ENCODE results near the gene SPAG16. TPM values are rescaled to one million over a fixed set of nuclear protein-coding genes. Genes with fewer than 3 reads are reported as not detected.

SPAG16 gene
- total and polyA plus RNA-seq, 2 of the 13 experiments (the other 11 are each of a cell fraction or from before 2014, with no cell fraction given): 9.6 to 26.5 TPM

DNA sequence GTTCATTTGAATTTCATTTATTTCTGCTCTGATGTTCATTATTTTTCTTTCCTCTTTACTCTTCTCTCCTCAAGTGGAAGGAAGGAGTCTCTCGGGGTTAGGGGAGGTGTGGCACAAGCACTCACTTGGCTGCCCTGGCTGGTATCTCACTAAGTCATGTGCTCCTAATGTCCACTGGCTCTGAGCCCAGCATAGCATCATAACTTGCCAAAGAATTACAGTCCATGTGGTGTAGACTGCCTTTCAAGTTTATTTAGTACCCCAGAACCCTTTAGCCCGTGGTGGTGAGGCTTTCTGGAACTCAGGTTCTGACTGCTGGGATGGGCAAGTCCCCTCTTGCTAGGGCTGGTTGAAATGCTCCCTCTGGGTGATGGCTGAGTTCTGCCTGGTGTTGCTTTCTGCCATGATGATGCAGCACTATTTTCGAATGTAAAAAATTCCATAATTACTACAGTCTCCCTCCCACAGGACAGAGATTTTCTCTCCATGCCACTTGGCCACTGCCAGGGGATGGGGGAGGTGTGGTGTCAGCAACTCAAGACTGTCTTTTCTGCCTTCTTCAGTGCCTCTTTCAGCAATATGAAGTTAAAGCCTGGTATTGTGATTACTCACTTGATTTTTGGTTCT, 22.2 kb downstream of the SPAG16 start:
- H3K79me2 ChIP-seq (ENCODE audit: insufficient read depth, low read length): no peaks in the 10 kb centered on the region
- in situ Hi-C loops (cut with HindIII; ENCODE audit: extremely low pct_ligation_motif_present, low pct_unique_long_range_greater_than_20kb) (no loop called here), intact Hi-C loops (cut with micrococcal nuclease; ENCODE audit: unreplicated experiment) (no loop called here)
- WGBS (ENCODE audit: low lambda C conversion rate): 100% methylated on average over 2 of the region's 3 CpGs
- H3K27me3 ChIP-seq (ENCODE audit: control insufficient read depth in 1 of 2, insufficient read depth in 2 of 2, low read length in 2 of 2): no peaks in the 10 kb centered on the region
- no peaks in the 10 kb centered on the region for H3K4me1 ChIP-seq (ENCODE audit: insufficient read depth, low read length)
- H3K9ac ChIP-seq (ENCODE audit: insufficient read depth, low read depth, low read length): no peak overlapping the region
- ChIA-PET CTCF (ENCODE audit: low intra/inter-chr PET ratio, low total read pairs) (no interaction called here), POLR2A (no interaction called here)
- FAIRE-seq (no peak), ATAC-seq (no peak), DNase-seq (ENCODE audit: low spot score) (no peak)
- no peak overlapping the region for H3K4me3 ChIP-seq (replicated peaks in 1 of 3; ENCODE audit: insufficient read depth in 1 of 3, low read depth in 2 of 3, low read length in 3 of 3)
- BruUV-seq (replicated peaks): no TSS peak
- H3K9me3 ChIP-seq (ENCODE audit: low read length): peaks cover 20% of the 10 kb centered on the region
- TF ChIP-seq IKZF4 (CRISPR knock-in tag; IDR thresholded peaks at IDR 0.05; ENCODE audit: borderline replicate concordance, low read depth, not compliant biosample characterization): no peak
- no peak for TF ChIP-seq ZNF367 (CRISPR knock-in tag; IDR thresholded peaks at IDR 0.05; ENCODE audit: borderline replicate concordance)
- TF ChIP-seq ZNF296 (CRISPR knock-in tag; conservative IDR thresholded peaks at IDR 0.05): no peak
- TF ChIP-seq MAFK (conservative IDR thresholded peaks at IDR 0.05 in 1 of 2, IDR thresholded peaks at IDR 0.05 in 1 of 2; ENCODE audit: low read length in 2 of 2): 0 out of 4 replicates have a peak, but pooled peaks of 1 of the 2 experiments have one; percentile 3
- TF ChIP-seq, protein P1, sequence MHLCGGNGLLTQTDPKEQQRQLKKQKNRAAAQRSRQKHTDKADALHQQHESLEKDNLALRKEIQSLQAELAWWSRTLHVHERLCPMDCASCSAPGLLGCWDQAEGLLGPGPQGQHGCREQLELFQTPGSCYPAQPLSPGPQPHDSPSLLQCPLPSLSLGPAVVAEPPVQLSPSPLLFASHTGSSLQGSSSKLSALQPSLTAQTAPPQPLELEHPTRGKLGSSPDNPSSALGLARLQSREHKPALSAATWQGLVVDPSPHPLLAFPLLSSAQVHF (CRISPR knock-in tag; IDR thresholded peaks at IDR 0.05): no peak
- TF ChIP-seq ELF4 (CRISPR knock-in tag; IDR thresholded peaks at IDR 0.05; ENCODE audit: borderline replicate concordance): no peak
- no peak overlapping the region for H3K4me2 ChIP-seq (ENCODE audit: low read depth, low read length)
- no peak overlapping the region for H2AFZ ChIP-seq (ENCODE audit: low read length)
- H4K20me1 ChIP-seq (ENCODE audit: insufficient read depth, low read length): no peaks in the 10 kb centered on the region
- H3K36me3 ChIP-seq (replicated peaks in 1 of 2; ENCODE audit: control insufficient read depth in 1 of 2, insufficient read depth in 2 of 2, low read length in 2 of 2): peaks cover 0 to 1% of the 10 kb centered on the region in 2 experiments; a peak in 3 of 5 replicates
- H3K27ac ChIP-seq (ENCODE audit: extremely low read length, insufficient read depth, low read length): no peak overlapping the region
